Measurements from ENCODE around the gene PELO.
A peak's percentile ranks its signal among the peaks of the same experiment; 100 is the strongest.
"Not testable (repeated sequence)": the region's sequence is repeated elsewhere in the genome, so short reads cannot be mapped to it uniquely, and the experiment has no call there.

Gene PELO, protein sequence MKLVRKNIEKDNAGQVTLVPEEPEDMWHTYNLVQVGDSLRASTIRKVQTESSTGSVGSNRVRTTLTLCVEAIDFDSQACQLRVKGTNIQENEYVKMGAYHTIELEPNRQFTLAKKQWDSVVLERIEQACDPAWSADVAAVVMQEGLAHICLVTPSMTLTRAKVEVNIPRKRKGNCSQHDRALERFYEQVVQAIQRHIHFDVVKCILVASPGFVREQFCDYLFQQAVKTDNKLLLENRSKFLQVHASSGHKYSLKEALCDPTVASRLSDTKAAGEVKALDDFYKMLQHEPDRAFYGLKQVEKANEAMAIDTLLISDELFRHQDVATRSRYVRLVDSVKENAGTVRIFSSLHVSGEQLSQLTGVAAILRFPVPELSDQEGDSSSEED

DNA sequence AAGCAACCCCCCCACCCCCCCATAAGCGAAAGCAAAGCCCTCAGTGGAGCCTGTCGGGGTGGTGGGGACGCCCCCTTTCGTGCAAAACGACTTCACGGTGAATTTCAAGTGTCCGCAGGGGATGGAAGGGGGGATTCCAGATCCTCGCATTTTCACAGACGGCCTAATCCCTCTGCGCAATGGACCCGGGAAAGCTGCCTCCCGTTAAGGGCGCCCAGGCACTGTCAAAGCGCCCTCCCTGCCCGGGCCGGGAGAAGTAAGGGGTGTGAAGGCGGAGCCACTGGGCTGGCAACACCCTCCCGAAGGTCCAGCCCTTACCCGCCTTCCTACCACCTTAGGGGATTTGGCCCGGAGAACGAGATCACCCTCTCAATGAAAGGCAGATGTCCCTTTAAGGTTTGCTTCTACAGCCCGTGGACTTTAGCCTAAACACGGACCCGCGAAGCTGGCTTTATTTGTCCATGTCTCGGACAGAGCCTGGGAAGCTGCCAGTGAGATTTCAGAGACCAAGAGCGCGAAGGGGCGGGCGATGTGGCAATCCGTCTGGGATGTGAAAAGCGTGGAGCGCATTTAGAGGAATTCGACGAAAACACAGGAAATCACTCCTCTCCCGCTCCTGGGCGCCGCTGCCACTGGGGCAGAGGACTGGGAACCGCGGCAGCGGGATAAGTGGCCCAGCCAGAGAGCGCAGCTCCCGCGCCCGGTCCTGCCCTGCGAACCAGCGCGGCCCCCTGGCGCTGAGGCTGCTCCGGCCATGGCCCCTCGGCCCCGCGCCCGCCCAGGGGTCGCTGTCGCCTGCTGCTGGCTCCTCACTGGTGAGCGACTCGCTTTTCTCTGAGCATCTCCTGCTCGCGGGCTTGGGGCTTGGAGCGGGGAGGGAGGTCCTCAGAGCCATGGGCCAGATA is at the start of gene PELO, which contains the start of gene ITGA1:
TSS of gene PELO (plus strand) at position 317 of the 905 bp plus-strand sequence. CDS start 12,479 bp downstream, outside the sequence.
TSS of gene ITGA1 (plus strand) at position 317 of the 905 bp plus-strand sequence. CDS start at position 755, 438 bp downstream.
- DNase-seq (ENCODE audit: low spot score): peak; percentile 87

DNA sequence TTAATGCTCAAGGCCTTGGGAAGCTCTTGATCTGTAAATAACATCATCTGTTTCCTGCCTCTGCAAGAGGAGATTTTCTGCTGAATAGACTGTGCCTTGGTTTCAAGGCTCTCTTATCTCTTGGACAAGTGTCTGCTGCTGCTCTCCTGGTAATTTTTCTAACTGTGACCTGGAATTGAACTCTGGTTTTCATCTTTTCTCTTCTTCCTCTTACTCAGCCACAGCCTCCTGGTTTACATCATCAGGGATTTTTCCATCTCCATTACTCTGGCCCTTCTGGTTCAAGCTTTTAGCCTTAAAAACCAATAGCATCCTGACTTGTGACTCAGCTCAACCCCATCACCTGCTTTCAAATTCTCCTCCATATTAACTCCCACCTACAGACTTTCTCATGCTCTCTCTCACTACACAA is 49.6 kb upstream of the PELO start:
- DNase-seq (ENCODE audit: low spot score): no peak

DNA sequence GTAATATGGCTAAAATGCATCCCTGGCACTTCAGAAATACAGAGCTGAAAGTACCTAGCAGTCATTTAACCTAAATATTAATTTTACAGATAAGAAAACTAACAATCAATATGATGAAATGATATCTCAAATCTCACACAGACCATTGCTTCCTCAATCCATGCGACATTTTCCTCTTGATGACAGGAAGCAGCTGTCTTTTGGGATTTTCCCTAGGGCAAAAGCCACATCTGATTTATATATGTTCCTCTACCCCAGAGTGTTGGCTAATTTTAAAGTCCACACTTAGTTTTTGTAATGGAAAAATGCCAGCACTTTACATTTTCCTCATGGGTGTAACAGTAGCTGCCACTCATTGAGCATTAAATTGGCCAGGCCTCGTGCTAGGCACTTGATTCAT is 47.7 kb upstream of the PELO start:
- no peak for DNase-seq (ENCODE audit: low spot score)

DNA sequence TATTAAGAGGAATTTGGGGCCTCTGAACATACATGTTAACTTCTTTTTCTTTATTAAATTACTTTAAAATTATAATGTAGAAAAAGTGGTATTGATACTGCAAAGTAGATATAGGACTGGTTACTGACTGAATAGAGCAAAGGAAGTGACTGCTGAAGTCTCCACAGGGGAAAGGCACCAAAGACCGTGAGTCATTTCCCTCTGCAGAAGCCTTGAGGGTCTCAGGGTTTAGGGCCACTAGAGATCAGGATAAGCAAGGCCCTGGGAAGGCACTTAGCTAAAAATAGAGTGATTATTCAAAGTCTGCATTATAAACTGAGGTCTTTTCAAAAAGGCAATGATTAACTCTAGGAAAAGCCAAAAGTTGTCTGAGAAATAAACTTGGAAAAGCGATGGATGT is 44.7 kb upstream of the PELO start:
- DNase-seq (ENCODE audit: low spot score): no peak

DNA sequence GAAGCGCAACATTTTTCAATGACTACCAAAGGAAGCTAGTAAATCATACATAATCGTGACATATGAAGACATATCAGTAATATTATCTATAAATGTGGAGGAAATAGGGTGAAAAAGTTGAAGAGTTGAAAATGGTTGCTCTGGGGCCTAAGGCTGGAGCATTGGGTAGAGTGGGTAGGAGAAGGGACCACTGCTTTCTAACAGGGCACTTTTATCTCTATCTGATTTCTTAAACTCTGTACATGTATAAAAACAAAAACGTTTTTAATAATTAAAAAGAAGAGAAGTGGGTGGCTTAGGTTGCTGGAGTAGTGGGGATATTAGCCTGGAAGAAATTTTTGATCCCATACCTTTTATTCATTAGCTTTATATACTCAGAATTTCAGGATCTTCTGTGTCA is 44.2 kb upstream of the PELO start:
- no peak for DNase-seq (ENCODE audit: low spot score)

DNA sequence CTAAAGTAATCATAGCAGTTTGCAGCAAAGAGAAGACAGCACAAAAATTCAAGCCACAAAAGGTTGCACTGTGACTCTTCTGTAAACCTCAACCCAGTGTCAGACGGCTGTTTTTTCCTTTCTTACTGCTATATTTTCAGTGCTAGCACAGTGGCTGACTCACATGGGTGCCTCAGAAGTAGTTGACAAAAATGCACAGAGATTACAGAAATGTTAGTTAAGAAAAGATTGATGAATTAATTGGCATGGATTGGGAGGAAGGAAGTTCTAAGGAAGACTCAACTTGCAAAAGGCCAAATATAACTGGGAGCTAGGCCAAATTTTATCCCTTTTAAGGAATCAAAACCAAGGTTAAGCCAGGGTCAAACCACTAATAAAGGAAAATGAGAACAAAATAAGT is 43.7 kb upstream of the PELO start:
- DNase-seq (ENCODE audit: low spot score): peak; percentile 24

DNA sequence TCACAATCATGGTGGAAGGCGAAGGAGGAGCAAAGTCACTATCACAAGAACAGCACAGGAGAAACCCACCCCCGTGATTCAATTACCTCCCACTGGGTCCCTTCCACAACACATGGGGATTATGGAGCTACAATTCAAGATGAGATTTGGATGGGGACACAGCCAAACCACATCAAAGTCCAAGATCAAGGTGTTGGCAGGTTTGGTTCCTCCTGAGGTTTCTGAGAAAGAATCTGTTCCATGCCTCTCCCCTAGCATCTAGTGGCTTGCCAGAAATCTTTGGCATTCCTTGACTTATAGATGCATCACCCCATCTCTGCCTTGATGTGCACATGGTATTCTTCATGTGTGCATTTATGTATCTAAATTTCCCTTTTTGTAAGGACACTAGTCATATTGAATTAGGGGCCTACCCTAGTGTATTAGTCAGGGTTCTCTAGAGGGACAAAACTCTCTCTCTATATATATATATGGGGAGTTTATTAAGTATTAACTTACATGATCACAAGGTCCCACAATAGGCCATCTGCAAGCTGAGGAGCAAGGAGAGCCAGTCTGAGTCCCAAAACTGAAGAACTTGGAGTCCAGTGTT is 42.8 kb upstream of the PELO start:
- DNase-seq (ENCODE audit: low spot score): not testable (repeated sequence)

DNA sequence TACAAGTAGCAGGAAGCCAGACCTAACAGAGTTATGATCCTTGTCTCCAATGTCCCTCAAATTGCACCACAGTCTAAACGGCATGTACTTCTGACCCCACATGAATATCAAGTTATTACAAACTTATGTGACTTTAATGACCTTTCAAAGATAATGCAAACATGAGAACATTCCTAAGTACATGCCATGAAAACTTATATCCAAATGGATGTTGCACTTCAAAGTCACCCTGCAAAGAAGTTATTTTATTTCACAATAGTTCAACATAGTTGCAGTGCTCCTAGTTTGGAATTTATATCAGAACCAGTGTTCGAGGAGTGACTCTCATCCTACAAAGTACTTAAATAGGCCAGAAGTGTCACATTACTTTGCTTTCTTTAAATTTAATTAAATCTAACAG is 41.2 kb upstream of the PELO start:
- DNase-seq (ENCODE audit: low spot score): peak; percentile 15

DNA sequence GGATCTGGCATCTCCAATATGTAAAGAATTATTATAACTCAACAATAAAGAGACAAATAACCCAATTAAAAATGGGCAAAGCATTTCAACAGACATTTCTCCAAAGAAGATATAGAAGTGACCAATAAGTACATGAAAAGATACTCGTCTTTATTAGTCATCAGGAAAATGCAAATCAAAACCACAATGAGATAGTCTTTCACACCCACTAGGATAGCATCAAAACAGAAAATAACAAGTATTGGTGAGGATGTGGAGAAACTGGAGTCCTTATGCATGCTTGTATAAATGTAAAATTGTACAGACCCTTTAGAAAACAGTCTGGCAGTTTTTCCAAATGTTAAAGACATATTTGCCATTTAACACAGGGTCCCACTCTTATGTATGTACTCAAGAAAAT is 39.1 kb upstream of the PELO start:
- no peak for DNase-seq (ENCODE audit: low spot score)

DNA sequence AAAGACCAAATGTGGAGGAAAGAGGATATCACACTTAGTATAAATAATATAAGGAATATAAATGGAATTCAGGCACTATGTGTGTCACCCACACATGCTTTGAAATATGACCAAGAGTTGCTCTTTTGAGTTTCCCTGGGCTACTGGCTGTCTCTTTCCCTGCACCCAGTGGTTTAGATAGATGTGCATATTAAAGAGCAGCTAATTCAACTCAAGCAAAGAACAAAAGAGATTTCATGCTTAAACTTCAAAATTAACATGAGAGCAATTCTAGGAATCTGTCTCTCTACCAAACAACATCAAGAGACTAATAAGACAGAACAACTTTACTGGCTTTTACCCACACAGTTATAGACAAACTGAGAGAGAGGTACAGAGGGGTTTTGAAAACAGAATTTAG is 38.0 kb upstream of the PELO start:
- DNase-seq (ENCODE audit: low spot score): no peak

DNA sequence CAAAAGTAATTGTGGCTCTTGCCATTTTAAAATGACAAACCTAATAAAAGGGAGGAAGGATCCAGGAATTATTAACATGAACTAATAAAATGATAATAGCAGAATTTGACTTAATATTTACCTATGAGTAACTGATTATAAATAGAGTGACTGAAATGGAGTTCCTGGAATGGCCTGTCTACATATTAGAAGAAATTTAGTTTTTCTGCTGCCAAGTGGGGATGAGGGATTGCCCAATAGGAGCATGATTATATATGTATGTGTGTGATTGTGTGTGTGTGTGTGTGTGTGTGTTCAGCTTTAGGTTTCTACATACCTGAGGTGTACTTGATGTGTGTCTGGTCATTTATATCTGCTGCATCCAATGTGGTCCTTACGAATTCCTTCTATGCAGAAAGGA is 36.6 kb upstream of the PELO start:
- DNase-seq (ENCODE audit: low spot score): no peak

DNA sequence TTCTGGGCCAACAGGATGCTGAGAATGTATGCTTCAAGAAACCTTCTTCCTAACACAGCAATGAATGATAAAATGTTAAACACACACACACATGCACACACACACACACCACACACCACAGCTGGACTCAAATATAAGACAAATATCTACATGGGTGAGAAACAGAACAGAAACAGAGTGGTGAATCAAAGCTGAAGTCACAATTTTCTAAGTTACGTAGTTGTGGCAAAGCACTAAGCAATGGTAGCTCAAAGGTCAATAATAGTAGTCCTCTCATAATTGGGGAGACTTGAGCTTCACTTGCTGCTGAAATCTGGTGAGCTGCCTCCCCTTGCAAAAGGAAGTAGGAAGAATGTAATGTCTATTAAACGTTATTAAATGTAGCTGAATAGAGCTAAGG is 33.7 kb upstream of the PELO start:
- no peak for DNase-seq (ENCODE audit: low spot score)

DNA sequence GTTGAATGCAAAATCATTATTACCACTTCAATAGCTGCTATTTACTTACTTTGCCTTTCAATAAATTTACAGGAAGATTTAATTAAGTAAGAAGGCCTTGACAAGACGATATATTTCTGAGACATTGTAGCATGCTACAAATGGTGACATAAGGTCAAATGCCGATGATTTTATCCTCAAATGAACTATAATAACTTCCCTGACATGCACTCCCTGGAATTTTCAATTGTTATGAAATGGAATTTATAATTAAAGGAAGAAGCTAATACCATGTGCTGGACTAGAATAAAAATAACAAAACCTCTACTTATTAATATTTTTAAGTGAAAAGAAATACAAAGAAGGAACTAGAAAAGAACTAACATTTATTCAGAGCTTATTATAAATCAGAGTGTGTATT is 30.2 kb upstream of the PELO start:
- no peak for DNase-seq (ENCODE audit: low spot score)

DNA sequence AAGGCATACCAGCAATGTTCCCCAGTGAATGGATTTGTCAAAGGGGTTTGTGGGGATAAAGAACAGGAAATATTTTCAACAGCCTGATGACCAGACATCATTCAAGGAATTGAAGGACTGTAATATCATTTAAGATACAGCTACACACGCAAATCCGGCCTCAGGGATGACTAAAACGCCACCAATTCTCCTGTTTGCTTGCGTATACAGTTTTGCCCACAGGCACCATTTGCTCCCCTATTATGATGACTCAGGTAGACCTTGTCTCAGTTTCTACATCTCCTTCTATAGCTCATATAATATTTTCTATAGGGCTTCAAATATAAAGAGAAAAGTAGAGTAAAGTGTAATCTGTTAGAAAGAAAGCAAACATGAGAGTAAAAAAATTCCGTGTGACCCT is 29.7 kb upstream of the PELO start:
- DNase-seq (ENCODE audit: low spot score): no peak

DNA sequence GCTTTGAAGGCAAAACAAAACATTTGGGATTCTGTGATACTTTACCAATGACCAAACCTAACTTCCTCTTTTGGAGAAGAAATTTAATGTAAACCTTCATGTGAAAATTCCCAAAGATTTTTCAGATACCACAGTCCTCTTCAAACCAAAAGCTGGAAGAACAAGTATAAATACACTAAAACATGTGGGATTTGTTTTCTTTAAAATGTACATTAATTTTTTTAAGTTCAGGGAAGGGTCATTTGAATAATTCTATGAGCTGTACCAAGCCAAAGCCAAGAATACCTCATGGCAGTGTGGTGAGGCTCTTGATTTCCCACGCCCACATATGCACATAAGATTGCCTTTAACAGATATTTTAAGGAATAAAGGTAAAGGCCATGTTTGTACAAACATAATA is 28.4 kb upstream of the PELO start:
- no peak for DNase-seq (ENCODE audit: low spot score)

DNA sequence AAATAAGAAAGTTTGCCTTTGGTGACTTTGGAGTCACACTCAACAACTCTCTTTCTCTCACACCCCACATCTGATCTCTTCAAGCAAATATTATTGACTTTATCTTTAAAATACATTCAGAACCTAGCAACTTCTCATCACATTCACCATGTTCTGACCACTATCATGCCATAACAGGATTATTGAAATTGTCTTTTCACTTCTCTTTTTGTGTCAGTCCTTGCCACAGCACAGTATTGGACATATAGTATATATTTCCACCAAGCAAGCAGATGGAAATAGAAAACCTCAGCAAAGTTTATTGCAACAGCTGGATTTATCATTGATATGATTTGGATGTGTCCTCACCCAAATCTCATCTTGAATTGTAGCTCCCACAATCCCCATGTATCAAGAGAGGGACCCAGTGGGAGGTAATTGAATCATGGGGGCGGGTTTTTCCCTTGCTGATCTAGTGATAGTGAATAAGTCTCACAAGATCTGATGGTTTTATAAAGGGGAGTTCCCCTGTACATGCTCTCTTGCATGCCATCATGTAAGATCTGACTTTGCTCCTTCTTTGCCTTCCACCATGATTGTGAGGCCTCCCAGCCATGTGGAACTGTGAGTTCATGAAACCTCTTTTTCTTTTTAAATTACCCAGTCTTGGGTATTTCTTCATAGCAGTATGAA is 26.9 kb upstream of the PELO start:
- DNase-seq (ENCODE audit: low spot score): no peak

DNA sequence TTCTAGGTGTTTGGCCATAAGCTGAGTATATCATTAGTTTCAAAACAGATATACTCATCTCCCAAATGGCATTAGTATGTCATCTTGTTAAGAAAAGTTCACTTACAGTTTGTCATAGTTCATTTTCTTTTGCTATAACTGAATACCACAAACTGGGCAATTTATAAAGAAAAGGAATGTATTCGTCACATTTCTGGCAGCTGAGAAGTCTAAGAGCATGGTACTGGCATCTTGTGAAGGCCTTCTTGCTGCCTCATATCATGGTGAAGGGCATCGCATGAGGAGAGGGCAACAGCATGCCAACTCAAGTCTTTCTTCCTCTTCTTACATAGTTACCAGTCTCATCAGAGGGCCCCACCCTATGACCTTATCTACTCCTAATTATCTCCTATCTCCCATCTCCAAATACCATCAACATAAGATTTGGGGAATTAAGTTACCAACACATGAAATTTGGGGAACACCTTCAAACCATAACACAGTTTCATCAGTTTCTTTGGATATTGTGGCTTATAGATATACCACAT is 20.4 kb upstream of the PELO start:
- DNase-seq (ENCODE audit: low spot score): no peak

DNA sequence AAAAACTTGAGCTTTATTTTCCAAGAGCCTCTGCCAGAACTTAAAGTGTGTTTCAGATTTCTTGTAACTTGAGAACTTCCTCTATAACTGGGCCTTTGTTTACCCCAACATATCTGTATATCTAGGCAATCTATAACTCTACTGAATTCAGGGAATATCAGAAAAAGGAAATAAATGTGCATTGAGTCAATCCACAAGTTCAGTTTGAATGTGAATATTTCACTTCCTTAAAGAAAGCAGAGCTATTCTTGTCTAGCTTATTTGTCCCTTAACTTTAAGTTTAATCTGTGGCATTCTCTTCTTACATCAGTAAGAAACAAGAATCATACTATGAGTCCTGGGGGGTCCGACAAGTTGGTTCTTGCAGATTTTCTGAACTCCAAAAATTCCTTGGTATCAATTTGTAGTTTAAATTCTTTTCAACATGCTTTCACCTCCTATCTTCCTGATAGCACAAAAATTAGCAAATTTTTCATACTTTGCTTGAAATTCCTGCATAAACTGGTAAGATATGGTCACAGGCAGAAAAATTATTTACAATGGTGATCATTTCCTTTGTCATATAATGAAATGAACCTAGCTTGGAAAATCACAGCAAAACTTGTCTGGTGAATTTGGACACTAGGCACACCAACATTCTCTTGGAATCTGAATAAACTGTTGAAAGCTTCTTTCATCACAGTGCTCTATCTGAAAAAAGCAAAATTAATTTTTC is 19.8 kb upstream of the PELO start:
- DNase-seq (ENCODE audit: low spot score): no peak

DNA sequence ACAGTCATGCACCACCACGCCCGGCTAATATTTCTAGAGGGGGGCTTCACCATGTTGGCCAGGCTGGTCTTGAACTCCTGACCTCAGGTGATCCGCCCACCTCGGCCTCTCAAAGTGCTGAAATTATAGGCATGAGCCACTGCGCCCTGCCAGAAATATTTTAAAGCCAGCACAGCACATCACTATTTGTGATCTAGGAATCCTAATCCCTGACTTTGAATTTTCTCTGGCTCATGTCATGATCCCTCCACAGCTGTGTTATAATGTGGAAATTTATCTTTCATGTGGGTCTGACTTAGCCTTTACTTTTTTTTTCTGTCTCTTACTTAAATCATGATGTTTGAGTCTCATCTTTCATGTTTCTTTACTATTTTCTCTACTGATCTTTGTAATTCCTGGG is 18.7 kb upstream of the PELO start:
- DNase-seq (ENCODE audit: low spot score): no peak

DNA sequence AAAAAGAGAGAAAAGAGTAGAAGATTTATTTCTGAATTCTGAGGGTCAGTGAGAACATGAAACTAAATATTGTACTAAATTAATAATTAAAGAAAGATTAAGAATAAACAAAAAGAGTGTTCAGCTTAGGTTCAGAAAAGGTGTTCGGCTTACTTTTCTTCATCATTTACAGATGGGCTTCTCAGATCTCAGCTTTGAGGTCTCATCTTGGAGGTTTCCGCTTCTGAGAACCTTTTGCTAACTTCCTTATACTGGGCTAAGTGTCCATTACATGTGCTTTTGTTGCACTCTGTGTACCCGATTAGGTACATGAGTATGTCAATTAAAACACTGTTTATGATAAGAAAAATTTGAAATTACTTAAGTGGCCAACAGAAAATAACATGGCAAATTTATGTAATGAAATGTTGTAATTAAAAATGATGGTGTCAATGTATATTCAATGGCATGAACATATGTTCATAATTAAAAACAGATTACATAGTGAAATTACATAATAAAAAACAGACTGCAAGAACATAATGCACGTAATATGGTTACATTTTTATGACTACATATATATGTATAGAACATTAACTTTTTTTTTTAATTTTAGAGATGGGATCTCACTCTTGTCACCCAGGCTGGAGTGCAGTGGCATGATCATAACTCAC is 17.3 kb upstream of the PELO start:
- DNase-seq (ENCODE audit: low spot score): no peak
